Spleen (tissue), 11 donors: ENCODE data around the gene SRSF9. TPM values are rescaled to one million over a fixed set of nuclear protein-coding genes. Genes with fewer than 3 reads are reported as not detected.

ENCODE experiments used
- DNase-seq: peaks from one replicate; pipeline ENCODE4 v3.0.0-alpha.2; 2020
- H3K27ac ChIP-seq, 8 donors: fragments of 200-600 bp; sonication (generic) in 7 of 8; 1 replicate in 4 of 8; 2 replicates in 4 of 8; pipeline versions ENCODE4 v1.5.0 to v1.8.0; 2016 to 2021; ENCODE audit warnings: inconsistent platforms in 4 of 8, mild to moderate bottlenecking in 4 of 8, moderate library complexity in 1 of 8
- H3K27me3 ChIP-seq, 7 donors: fragments of 200-600 bp; sonication (generic) in 6 of 7; replicated peaks in 1 of 7; 1 replicate in 4 of 7; 2 replicates in 3 of 7; pipeline versions ENCODE4 v1.5.0 to v1.8.0; 2016 to 2021; ENCODE audit warnings: inconsistent platforms in 3 of 7, mild to moderate bottlenecking in 1 of 7
- H3K36me3 ChIP-seq, 6 donors: fragments of 200-600 bp; sonication (generic) in 5 of 6; 1 replicate in 4 of 6; 2 replicates in 2 of 6; pipeline versions ENCODE4 v1.5.0 to v1.8.0; 2016 to 2021; ENCODE audit warnings: inconsistent platforms in 2 of 6
- H3K4me1 ChIP-seq, 6 donors: fragments of 200-600 bp; sonication (generic) in 5 of 6; 1 replicate in 3 of 6; 2 replicates in 3 of 6; pipeline versions ENCODE4 v1.5.0 to v1.8.0; 2016 to 2021; ENCODE audit warnings: inconsistent platforms in 3 of 6
- H3K4me3 ChIP-seq, 8 donors: fragments of 200-600 bp; sonication (generic) in 7 of 8; 1 replicate in 4 of 8; 2 replicates in 4 of 8; pipeline versions ENCODE4 v1.5.0 to v1.8.0; 2016 to 2021; ENCODE audit warnings: inconsistent platforms in 4 of 8, mild to moderate bottlenecking in 4 of 8, moderate library complexity in 2 of 8
- H3K9me3 ChIP-seq, 8 donors: fragments of 200-600 bp; sonication (generic) in 7 of 8; 1 replicate in 4 of 8; 2 replicates in 4 of 8; pipeline versions ENCODE4 v1.5.0 to v1.8.0; 2016 to 2021; ENCODE audit warnings: inconsistent platforms in 4 of 8
- CTCF ChIP-seq, 11 experiments: fragments of 200-600 bp in 7 of 11; fragments of 450-650 bp in 4 of 11; sonication (generic) in 4 of 11; IDR thresholded peaks in 8 of 11; conservative IDR thresholded peaks in 3 of 11; 1 replicate in 7 of 11; 2 replicates in 4 of 11; pipeline versions ENCODE4 v1.4.0 to v1.8.0; 2016 to 2021; ENCODE audit warnings: antibody characterized with exemption in 11 of 11, inconsistent platforms in 4 of 11, mild to moderate bottlenecking in 1 of 11
- POLR2A ChIP-seq, 3 donors: fragments of 450-650 bp; IDR thresholded peaks; one replicate each; pipeline ENCODE4 v1.5.1; 2017; ENCODE audit warnings: antibody characterized with exemption in 3 of 3, mild to moderate bottlenecking in 1 of 3
- POLR2AphosphoS5 ChIP-seq, 3 donors: sonication (generic); formaldehyde crosslinking; IDR thresholded peaks; one replicate each; pipeline ENCODE4 v1.5.1; 2017; ENCODE audit warnings: antibody characterized with exemption in 3 of 3
- WGBS, 5 donors: extraction: QIAGEN DNeasy Blood & Tissue Kit in 3 of 5; methylation state at CpG; one replicate each; pipeline versions ENCODE4 v1.1.5 to v1.1.7; 2013 to 2018; 5-methylcytosine and 5-hydroxymethylcytosine counted together
- intact Hi-C: fragments of 100-400 bp; cut with DNase I; formaldehyde crosslinking; loops from one replicate; pipeline ENCODE4 v1.15.0; 2023; ENCODE audit warnings: low total_unique reads
- polyA plus RNA-seq, 3 donors: library from polyadenylated mRNA; stranded (reverse); fragments of 200-250 nt; gene quantifications; one replicate each; pipeline ENCODE4 v1.2.1, GENCODE V29; 2013
- small RNA-seq, 4 donors: library from RNA; depleted of rRNA; stranded (forward); fragments of <200 nt; gene quantifications; one replicate each; pipeline ENCODE3, GENCODE V24; 2016
- total RNA-seq, 7 donors: library from RNA; depleted of rRNA in 3 of 7; stranded (reverse); fragments of >200 nt in 3 of 7; fragmentation: NEBNext Ultra II Directional in 4 of 7; extraction: Animal tissue kit (Norgen Biotek cat#: 25700) in 4 of 7; gene quantifications; one replicate each; pipeline versions ENCODE4 v1.1.0 to v1.2.1, GENCODE V29; 2016 to 2021
- donor health status: healthy with polysubstance abuse.
- donor health status: DM: no; HTN: no; CAD: no; lungs with moderate emphysema.
- donor health status: DM: no; HTN: no; CAD: no.
- donor health status: Bipolar disorder and iron deficiency.
- donor health status: healthy.
- donor health status: DM: no; HTN: no; CAD: no.
- donor health status: DM: yes; HTN: yes; CAD: no.

Gene SRSF9
- total and polyA plus RNA-seq, 10 donors = 107 to 166 (median 143) TPM

GRCh38 chr12:120413901-120414695 is 55.5 kb downstream of the SRSF9 start:
- H3K9me3 ChIP-seq = no peaks in the 10 kb centered on the region
- no peak overlapping the region for H3K27ac ChIP-seq
- 67 to 74% (median 69%) methylated on average over 8 to 13 of the region's 13 CpGs for WGBS, 5 donors
- TF ChIP-seq CTCF (IDR thresholded peaks at IDR 0.05 in 8 of 11, conservative IDR thresholded peaks at IDR 0.05 in 3 of 11) = no peak
- TF ChIP-seq POLR2AphosphoS5 (IDR thresholded peaks at IDR 0.05) = no peak
- no peak for TF ChIP-seq POLR2A (IDR thresholded peaks at IDR 0.05)
- intact Hi-C loops = no loop called here
- H3K27me3 ChIP-seq = peaks cover 0 to 11% (median 0%) of the 10 kb centered on the region in 7 donors
- DNase-seq = no peak
- no peaks in the 10 kb centered on the region for H3K4me1 ChIP-seq
- H3K36me3 ChIP-seq = no peaks in the 10 kb centered on the region
- H3K4me3 ChIP-seq = no peak overlapping the region

GRCh38 chr12:120412421-120412820 is 57.1 kb downstream of the SRSF9 start:
- no peak overlapping the region for H3K4me3 ChIP-seq
- 82 to 87% (median 84%) methylated on average over 7 of the region's 7 CpGs for WGBS, 5 donors
- no peaks in the 10 kb centered on the region for H3K36me3 ChIP-seq
- H3K9me3 ChIP-seq = no peaks in the 10 kb centered on the region
- H3K27me3 ChIP-seq = peaks cover 0 to 8% (median 0%) of the 10 kb centered on the region in 7 donors
- no peaks in the 10 kb centered on the region for H3K4me1 ChIP-seq
- DNase-seq = no peak
- no peak overlapping the region for H3K27ac ChIP-seq
- TF ChIP-seq POLR2AphosphoS5 (IDR thresholded peaks at IDR 0.05) (no peak), POLR2A (IDR thresholded peaks at IDR 0.05) (no peak), CTCF (IDR thresholded peaks at IDR 0.05 in 8 of 11, conservative IDR thresholded peaks at IDR 0.05 in 3 of 11) (no peak)
- intact Hi-C loops = no loop called here

Small RNA genes lying within 50 kb of the gene (small RNA-seq; reads per million reads assigned to genes)
- 0 reads per million in 4 donors for gene RF00019

Other genes starting within 250 kb of the SRSF9 start
- 100 to 1,000 TPM in 5 of 7 donors, 10 to 100 TPM in 2; 91.8 to 161 (median 149) TPM for gene PXN, start 204.0 kb downstream of the SRSF9 start, total RNA-seq
- gene PXN, start 204.0 kb downstream of the SRSF9 start, polyA plus RNA-seq = 10 to 100 TPM; 22.3 to 49.8 (median 35.6) TPM
- over 10,000 TPM in 4 of 7 donors, under 1 TPM in 3; under 0.01 to 20,748 (median 15,186) TPM for gene RNU4-2, start 177.8 kb downstream of the SRSF9 start, total RNA-seq
- not detected for gene RNU4-2, start 177.8 kb downstream of the SRSF9 start, polyA plus RNA-seq
- 1,000 to 10,000 TPM in 4 of 7 donors, under 1 TPM in 2, not detected in 1; under 0.01 to 7,358 (median 2,736) TPM for gene RNU4-1, start 176.5 kb downstream of the SRSF9 start, total RNA-seq
- not detected for gene RNU4-1, start 176.5 kb downstream of the SRSF9 start, polyA plus RNA-seq
- gene SIRT4, start 167.4 kb downstream of the SRSF9 start, total RNA-seq = 1 to 10 TPM in 6 of 7 donors, under 1 TPM in 1; 0.66 to 2.6 (median 1.7) TPM
- 1 to 10 TPM; 1.2 to 1.4 (median 1.3) TPM for gene SIRT4, start 167.4 kb downstream of the SRSF9 start, polyA plus RNA-seq
- gene PLA2G1B, start 142.0 kb downstream of the SRSF9 start, total RNA-seq = 1 to 10 TPM in 3 of 7 donors, not detected in 4; 1.1 to 1.9 (median 1.4) TPM
- gene PLA2G1B, start 142.0 kb downstream of the SRSF9 start, polyA plus RNA-seq = under 1 TPM; 0.29 to 0.83 (median 0.56) TPM
- under 1 TPM in 1 of 7 donors, not detected in 6; 0.35 TPM for gene MSI1, start 100.6 kb downstream of the SRSF9 start, total RNA-seq
- under 1 TPM in 2 of 3 donors, not detected in 1; 0.02 to 0.03 TPM for gene MSI1, start 100.6 kb downstream of the SRSF9 start, polyA plus RNA-seq
- gene COX6A1, start 31.6 kb downstream of the SRSF9 start, total RNA-seq = 100 to 1,000 TPM; 182 to 427 (median 190) TPM
- 100 to 1,000 TPM; 382 to 551 (median 480) TPM for gene COX6A1, start 31.6 kb downstream of the SRSF9 start, polyA plus RNA-seq
- gene TRIAP1, start 23.4 kb downstream of the SRSF9 start, total RNA-seq = 10 to 100 TPM; 10.2 to 15.9 (median 12.9) TPM
- gene TRIAP1, start 23.4 kb downstream of the SRSF9 start, polyA plus RNA-seq = 10 to 100 TPM; 31.0 to 35.9 (median 34.1) TPM
- 10 to 100 TPM; 16.1 to 26.0 (median 23.3) TPM for gene GATC, start 23.3 kb downstream of the SRSF9 start, total RNA-seq
- gene GATC, start 23.3 kb downstream of the SRSF9 start, polyA plus RNA-seq = 10 to 100 TPM in 1 of 3 donors, 1 to 10 TPM in 2; 7.0 to 12.4 (median 8.9) TPM
- gene DYNLL1, start 26.4 kb upstream of the SRSF9 start, total RNA-seq = 100 to 1,000 TPM in 6 of 7 donors, 10 to 100 TPM in 1; 84.1 to 220 (median 152) TPM
- 100 to 1,000 TPM; 164 to 338 (median 313) TPM for gene DYNLL1, start 26.4 kb upstream of the SRSF9 start, polyA plus RNA-seq
- gene COQ5, start 59.4 kb upstream of the SRSF9 start, total RNA-seq = 10 to 100 TPM; 18.6 to 24.0 (median 20.2) TPM
- gene COQ5, start 59.4 kb upstream of the SRSF9 start, polyA plus RNA-seq = 10 to 100 TPM; 29.2 to 34.6 (median 32.5) TPM
- 100 to 1,000 TPM; 172 to 428 (median 248) TPM for gene RNF10, start 64.6 kb upstream of the SRSF9 start, total RNA-seq
- 100 to 1,000 TPM; 101 to 134 (median 125) TPM for gene RNF10, start 64.6 kb upstream of the SRSF9 start, polyA plus RNA-seq
- 10 to 100 TPM; 28.1 to 54.0 (median 40.1) TPM for gene POP5, start 111.7 kb upstream of the SRSF9 start, total RNA-seq
- gene POP5, start 111.7 kb upstream of the SRSF9 start, polyA plus RNA-seq = 10 to 100 TPM; 77.6 to 84.1 (median 78.5) TPM
- gene CABP1, start 170.9 kb upstream of the SRSF9 start, total RNA-seq = 1 to 10 TPM in 1 of 7 donors, under 1 TPM in 5, not detected in 1; 0.27 to 1.2 (median 0.60) TPM
- 1 to 10 TPM in 1 of 3 donors, under 1 TPM in 2; 0.49 to 2.8 (median 0.57) TPM for gene CABP1, start 170.9 kb upstream of the SRSF9 start, polyA plus RNA-seq
- gene MLEC, start 217.4 kb upstream of the SRSF9 start, total RNA-seq = 100 to 1,000 TPM in 1 of 7 donors, 10 to 100 TPM in 6; 60.1 to 117 (median 78.5) TPM
- 10 to 100 TPM in 2 of 3 donors, 1 to 10 TPM in 1; 7.7 to 22.6 (median 10.9) TPM for gene MLEC, start 217.4 kb upstream of the SRSF9 start, polyA plus RNA-seq
- 10 to 100 TPM; 13.0 to 32.2 (median 29.8) TPM for gene UNC119B, start 240.7 kb upstream of the SRSF9 start, total RNA-seq
- gene UNC119B, start 240.7 kb upstream of the SRSF9 start, polyA plus RNA-seq = 10 to 100 TPM in 1 of 3 donors, 1 to 10 TPM in 2; 5.5 to 17.3 (median 8.1) TPM